Measurements from ENCODE around the gene GTF3A.

The GTF3A gene

DNA sequence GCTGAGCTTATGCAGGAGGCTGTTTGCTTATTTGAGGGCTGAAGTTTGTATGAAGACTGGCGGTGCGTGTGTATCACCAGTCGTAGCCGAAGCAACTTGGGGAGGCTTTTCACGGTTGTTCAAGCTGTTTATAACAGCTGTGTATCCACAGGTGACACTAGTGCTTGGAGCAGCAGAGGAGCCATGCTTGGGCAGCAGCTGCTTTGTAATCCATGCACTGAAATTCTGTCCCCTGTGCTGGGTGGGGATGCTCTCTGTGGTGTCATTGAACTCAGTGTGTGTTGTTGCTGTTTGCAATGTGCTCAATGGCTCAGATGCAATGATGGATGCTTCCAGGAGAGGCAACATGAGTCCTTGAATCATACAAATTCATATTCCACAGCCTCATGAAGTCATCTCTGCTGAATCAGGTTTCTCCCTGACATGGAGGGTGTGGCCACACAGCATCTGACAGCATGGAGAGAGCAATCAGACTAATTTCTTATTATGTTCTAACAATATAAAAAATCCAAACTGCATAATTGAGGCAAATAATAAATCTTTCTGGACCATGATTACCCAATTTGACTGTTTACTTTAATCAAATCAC is 18.8 kb upstream of the GTF3A start:
- DNase-seq: no peak

DNA sequence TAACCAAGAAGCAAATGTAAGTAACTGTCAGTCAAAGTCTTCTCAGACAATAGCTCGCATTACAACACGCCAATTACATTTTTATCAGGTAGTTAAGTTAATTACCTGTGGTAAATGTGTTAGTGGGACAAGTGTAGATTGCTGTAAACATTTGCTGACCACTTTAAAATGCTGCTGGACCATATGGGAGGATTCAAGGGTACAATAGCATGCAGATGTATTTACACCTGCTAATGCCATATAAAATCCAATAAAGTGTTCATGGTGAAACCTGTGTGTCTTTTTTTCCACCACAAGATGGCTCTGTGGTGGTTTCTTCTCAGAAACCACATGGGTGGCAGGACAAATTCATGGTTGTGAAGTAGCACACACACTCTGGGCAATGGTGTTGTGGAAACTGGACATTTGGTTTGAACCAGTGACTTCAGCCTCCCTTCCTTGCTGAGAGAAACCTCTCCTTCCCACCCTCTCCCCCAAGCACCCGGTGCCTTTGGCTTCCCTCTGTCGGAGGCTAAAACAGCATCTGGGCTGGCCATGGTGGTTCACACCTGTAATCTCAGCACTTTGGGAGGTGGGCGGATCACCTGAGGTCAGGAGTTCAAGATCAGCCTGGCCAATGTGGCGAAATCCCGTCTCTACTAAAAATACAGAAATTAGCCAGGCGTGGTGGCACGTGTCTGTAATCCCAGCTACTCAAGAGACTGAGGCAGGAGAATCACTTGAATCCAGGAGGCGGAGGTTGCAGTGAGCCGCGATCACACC is 18.1 kb upstream of the GTF3A start:
- peak; percentile 73 for DNase-seq

DNA sequence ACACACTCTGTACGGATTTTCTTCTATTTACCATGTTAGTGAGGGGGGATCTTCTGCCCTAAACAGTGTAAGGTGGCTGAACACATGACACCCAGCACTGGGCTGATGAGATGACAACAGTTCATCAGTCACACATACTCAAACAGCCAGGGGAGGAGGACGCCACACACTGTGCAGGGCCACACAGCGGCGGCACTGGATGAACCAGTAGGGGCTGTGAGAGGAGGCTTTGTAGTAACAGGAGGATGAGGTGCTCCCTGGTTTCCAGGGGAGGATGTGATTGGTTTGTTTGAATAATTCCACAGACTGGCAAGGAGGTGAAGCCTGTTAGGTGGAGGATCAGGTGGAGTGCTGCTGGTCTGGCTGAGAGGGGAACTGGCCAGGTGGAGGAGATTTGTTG is 16.3 kb upstream of the GTF3A start:
- DNase-seq: no peak

DNA sequence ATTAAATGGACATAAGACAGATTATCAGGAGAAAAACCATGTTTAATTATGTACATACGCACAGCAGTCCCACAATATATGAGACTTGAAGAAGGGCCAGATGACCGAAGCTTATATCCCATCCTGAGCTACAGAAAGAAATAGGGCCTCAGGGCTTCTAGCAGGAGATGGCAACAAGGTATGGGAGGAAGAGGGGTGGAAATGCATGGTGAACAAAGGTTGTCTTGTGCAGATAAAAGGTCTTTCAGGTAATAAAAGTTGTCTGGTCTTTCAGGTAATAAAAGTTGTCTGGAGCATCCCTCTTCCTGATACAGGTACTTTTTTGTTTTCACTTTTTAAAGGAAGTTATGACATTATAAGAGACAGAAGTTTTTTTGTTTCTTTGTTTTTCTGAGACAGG is 15.4 kb upstream of the GTF3A start:
- DNase-seq: no peak

DNA sequence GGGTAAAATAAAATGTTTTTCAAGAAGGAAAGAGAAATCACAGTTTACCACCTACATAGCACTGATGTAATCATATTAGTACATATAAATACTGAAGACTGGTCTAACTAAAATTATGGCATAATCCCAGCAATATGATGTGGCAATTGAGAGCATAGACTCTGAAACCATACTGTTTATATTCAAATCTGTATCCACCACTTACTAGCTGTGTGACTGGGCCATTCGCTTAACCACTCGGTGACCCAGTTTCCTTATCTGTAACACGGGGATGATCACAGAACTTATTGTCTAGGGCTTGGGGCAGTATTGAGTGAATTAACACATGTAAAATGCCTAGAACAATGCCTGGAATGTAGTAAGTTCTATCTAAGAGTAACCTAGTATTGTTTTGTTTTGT is 13.1 kb upstream of the GTF3A start:
- no peak for DNase-seq

DNA sequence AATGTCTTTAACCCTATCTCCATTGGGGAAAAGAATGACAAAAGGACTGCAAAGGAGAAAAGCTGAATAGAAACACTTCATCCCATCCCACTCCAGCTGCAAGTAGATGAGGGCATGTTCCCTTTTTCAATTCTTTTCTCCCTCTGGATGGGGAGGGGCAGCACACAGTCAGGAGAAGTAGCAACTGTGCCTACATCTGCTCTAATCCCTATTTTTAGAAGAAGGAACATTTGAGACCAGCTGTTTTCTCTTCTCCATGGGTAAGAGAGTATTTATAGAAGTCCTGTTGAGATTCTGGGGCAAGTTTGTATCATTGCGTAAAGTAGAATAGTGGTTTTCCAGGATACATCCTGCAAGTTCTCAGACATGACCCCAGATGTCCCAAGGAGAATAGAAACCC is 9.3 kb upstream of the GTF3A start:
- no peak for DNase-seq

DNA sequence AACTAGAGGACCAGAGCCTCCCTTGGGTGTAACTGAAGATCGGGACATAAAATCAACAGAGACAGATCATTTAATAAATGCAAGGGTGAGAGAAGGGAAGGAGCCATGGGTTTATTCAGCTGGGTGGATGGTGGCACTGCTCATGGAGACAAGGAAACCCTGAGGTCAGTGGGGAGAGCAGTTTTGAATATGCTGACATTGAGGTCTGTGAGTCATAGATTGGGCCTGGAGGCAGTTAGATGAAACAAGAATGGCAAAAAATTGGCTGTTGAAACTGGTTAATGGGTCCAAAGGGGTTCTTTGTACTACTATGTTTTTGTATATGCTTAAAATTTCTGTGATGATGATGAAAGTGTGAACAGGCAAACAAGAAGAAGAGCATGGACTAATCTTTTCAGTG is 5.1 kb upstream of the GTF3A start:
- DNase-seq: no peak

DNA sequence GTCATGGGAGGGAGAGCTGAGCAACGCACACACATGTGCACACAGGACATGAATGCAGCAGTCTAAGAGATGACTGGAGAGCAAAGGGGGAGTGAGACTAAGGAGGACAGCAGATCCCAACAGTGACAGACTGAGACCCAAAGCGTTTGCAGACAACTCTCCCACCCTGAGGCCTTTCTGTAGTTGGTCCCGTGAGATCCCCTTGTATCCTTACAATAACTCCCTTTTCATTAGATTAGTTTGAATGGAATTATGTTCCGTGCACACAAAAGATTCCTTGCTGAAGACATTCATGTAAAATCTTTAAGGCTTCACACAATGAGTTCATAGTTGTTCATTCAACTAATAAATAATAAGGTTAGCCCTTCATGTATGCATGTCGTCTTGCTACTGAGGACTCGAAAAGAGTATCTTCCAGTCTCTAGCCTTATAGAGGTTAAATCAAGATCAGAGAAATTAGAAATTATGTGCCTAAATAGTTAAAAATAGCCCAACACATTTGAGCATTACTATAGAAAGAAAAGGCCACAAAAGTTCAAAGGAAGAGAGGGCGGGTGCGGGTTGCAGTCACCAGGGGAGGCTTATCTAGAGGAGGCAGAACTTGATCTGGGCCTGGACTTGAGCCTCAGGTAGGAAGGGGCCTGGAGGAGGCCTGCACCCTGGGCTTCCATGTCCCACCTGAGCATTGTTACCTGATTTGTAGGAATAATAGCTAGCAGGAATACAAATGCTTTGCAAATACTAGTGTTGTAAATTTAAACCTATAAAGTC is 3.1 kb upstream of the GTF3A start:
- DNase-seq: no peak

DNA sequence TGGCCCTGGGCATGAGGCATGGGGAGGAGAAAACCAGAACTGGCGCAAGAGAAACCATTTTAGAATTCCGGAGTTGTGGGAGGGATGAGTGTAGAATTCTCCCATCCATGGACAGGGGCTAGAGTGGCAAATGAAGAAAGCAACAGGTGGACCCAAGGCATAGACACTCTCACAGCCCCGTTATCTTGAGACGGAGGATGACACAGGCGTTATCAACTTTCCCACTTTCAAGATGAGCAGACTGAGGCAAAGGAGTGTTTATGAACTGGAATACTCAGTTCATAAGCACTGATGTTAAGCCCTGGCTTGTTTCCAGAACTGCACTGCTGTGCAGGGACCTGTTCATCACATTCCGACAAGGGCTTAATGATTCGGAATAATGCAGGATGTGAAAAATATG is 1.1 kb upstream of the GTF3A start:
- no peak for DNase-seq

DNA sequence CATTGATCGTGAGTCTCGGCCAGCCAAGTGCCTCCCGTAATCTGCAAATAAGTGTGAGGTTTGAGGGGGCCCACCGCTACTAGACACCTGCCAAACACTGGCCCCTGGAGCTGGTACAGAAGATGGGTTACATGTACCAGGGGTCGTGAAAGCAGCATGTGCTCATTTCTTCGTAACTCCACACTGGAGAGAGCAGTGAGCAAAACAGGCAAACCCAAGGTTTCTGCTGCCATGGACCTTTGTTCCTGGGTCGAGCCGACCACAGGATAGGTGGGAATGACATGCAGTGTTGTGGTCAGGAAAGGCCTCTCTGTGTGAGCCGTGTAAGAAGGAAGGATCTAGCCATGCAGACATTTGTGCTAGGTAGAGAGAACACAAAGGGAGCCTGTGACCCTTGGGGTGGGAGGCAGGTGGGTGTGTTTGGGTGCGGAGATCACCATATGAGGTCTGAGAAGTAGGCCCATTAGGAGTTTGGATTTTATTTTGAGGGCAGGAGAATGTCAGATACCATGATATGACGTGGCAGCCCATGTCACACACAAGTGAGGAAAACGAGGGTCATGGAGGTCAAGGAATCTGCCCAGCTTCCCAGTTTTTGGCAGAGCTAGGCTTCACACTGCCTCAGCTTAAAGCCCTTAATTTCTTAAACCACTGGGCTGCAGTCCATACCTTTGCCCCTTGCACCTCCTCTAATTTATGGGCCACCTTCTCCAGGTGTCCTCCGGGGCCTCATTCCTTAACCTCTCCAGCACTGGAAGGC is 919 bp downstream of the GTF3A start:
- peak; percentile 25 for DNase-seq

DNA sequence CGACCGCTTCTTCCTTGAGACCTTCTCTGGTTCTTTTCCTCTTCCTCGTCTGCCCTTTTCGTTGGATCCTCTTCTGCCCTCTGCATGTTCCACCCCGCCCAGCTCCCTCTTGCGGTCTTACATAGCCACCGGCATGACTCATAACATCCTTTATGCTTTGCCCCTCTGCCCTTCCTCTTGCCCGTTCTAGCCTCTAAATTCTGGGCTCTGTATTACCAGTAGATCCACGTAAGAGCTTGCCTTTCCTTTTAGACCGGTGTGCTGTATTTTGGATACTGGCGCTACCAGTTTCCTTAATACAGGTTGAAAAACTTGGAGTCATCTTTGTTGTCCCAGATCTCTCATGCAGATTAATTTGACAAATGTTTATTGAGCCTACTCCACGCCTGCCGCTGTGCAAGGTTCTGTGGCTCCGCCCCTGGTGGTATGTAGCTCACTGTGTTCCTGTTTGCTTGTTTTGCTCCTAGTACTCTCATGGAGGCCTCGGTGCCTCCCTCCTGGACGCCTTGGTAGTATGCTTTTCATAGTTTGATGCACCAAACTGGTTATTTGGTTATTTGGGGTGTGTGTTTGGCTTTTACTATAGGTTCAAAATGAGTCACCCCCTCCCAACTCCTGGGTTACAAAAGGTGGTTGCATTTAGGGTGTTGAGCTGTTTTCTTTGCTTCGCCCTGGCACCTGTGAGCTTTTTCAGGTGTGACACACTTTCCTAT is 1.7 kb downstream of the GTF3A start:
- peak; percentile 85 for DNase-seq

DNA sequence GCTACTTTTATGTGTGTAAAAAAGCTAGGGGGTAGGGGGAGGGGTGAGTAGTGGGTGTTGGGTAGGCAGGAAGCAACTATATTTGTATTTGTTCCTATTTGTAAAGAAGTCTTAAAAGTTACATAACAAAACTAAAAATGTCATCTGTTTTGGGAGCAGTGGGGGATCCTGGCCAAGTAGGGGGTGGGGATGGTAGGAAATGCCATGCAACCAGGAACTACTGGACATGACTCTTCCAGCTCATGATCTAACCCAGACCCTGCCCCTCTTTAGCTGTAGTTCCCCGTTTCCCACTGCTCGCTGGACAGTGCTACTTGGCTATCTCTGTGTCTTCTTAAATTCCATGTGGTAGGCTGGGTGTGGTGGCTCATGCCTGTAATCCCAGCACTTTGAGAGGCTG is 3.2 kb downstream of the GTF3A start:
- peak; percentile 46 for DNase-seq

DNA sequence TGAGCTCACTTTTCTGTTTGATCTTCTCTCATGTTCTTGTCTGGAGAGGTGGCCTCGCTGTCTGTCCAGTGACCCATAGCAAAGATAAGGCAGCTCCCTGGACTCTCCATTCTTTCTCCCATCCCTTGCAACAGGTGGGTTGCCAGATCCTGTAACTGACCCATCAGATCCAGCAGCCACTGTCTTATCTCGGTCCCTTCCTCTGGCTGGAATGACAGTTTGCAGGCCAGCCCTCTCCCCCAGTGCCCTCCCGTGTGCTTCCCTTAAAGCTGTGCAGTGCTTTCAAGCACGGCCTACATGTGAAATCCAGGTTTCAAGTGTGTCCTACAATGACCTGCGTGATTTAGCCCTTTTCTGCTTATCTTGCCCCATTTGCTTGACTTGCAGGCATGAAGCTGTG is 3.7 kb downstream of the GTF3A start:
- no peak for DNase-seq

DNA sequence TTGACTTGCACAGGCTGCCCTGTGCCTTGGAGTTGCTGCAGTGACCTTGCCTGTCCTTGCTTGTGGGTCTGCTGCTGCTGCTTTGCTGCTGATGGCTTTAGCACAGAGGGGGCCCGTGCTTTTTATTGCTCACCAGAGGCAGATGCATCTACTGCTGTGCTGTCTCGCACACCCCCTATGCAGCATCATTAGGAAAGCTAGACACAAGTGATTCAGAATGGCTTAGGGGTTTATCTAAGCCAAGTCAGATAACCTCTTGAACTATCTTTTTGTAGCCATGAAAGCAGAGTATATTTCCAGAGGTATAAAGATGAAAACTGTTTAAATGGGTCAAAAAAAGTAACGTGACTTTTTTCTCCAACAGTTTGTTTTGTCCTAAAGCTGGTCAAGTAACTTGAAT is 7.8 kb downstream of the GTF3A start:
- DNase-seq: no peak

DNA sequence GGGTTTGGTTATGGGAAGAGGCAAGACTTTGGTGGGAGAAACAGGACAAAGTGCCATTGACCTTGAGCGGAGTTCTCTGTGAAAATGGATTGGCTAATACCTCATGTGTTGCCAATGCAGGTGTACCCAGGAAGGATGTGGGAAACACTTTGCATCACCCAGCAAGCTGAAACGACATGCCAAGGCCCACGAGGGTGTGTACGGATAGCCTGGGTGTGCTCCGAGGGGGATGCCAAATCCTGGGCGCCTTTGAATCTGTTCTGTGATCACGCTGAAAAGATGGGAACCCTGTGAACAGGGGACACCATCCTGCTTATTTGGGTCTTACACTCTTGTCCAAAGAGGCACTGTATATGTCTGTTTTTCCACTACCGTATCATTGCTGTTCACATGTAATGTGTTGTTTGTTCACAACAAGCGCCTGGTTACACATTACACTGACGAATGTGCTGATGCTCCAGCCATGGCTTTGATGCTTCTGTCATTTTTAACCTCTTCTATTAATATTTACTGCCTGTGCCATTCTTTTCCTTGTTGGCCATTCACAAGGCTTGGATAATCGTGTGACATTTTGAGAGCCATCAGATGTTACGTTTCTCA is 8.3 kb downstream of the GTF3A start:
- peak; percentile 49 for DNase-seq

DNA sequence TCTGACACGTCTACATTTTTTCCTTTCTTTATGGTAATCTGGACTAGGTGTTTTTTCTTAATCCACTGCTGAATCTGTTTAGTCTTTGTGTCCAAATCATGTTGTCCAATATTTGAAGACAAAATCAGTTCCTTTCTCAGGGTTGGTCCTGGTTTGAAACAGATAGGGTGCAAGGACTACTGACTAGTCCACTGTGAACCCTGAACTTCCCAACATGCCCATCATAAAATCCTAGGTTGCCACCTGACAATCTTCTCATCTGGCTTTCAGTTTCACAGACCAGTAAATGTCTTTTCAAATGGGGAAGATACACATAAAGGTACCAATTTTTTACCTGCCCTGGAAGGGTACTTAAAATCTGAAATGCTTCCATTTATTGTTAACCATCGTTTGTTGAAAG is 12.7 kb downstream of the GTF3A start:
- DNase-seq: no peak

DNA sequence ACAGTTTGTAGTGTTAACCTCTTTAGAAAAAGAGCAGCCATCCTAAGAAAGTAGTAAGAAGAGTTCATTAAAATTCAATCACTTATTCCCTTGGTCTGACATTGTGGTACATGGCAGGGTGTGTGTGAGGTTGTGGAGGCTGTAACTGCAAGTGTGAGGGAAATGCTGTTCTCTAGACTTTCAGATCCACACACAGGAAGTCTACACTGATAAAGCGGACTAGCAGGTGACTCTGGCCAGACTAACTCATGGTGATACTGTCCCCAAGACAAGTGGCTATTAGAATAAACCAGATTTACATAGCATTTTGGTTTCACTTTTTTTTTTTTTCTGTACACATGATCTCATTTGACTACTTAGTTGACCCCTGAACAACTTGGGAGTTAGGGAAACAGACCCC is 16.0 kb downstream of the GTF3A start:
- no peak for DNase-seq

DNA sequence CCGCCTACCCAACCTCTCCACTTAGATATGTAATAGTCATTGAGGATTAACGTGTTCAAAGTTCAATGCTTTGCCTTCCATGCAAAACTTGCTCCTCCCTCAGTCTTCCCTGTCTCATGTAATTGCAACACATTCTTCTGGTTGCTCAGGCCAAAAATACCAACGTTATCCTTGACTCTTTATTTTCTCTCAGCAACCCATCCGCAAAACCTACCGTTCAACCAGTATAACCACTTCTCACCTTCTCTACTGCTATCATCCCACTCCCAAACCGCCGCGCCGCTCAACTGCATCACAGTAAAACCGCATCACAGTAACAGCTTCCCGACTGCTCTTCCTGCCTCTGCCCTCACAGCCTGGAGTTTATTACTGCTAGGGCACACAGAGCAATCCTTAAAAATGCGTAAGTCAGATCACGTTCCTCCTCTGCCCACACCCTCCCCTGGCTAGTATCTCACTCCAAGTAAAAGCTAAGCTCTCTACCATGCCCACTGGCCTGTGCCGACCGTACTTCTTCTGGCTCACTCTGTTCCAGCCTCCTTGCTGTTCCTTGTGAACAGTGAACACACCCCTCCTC is 17.7 kb downstream of the GTF3A start:
- peak; percentile 42 for DNase-seq

DNA sequence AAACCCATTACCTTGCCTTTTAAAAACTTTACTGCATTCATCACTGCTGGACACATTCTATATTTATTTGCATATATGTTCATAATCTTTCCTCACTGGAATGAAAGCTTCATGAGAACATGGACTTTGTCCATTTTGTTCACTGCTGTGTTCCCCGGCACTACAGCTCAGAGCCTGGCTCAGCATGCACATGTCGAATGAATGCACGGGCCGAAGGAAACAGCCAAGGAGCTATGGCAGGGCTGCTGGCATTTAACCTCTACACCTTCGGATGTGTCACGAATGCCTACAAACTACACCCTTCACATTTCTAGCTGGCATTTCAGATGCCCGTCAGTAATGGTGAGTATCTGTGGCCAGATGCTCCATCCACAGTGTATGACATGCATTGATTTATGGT is 18.4 kb downstream of the GTF3A start:
- no peak for DNase-seq

DNA sequence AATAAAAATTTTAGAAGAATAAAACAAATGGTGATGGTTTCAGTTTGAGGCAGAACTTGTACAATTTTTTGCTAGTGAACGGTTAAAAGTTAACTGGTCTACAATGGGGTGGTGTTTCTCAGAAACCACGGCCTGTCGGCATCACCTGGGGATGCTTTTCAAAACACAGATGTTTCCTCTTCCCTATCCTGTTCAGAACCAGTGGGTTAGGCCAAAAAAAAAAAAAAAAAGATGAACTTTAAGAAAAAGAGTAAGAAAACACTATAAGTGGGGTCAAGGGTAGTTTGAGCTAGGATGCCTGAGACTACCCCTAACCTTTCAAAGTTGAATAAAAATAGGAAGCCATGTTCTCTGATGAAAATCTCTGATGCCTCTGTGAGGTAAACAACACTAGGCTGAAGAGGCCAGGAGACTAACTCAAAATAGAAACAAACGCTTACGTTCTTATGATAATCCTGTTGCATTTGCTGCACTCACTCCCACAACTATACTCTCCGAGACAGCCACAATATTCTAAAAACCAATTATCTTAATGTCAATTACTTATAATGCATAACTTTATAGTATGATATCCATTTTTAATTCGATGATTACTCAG is 22.7 kb downstream of the GTF3A start:
- DNase-seq: peak; percentile 57

DNA sequence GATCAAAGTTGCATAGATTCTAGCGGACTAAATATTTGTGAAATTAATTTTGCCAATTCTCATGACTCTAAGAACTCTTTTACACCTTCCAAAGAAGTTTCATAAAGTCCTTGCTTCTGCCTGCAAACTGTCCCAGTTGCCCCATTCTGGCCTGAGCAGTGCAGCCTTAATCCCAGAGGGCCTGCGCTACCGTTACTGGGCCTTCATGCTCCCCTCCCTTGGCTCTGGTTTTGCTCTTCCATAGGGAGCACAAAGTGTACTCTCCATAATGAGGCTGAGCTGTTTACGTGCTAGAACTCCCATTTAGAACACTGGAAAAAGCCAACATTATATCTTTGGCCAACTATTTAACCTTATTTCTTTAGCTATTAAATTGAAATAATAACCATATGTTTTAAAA is 23.9 kb downstream of the GTF3A start:
- no peak for DNase-seq
